Cardiac septum (tissue), 1 donor: ENCODE data around the gene WDR62. TPM values are rescaled to one million over a fixed set of nuclear protein-coding genes. Genes with fewer than 3 reads are reported as not detected.
"Not testable (repeated sequence)": the region's sequence is repeated elsewhere in the genome, so short reads cannot be mapped to it uniquely, and the experiment has no call there.

ENCODE experiments used
- DNase-seq: peaks from one replicate; pipeline ENCODE4 v3.0.0-alpha.2; 2020; ENCODE audit warnings: low spot score
- intact Hi-C: fragments of 100-400 bp; cut with DNase I; formaldehyde crosslinking; loops from one replicate; pipeline ENCODE4 v1.14.0; 2022
- total RNA-seq: library from RNA; stranded (reverse); fragmentation: NEBNext Ultra II Directional; extraction: Animal tissue kit (Norgen Biotek cat#: 25700); gene quantifications from one replicate; pipeline ENCODE4 v1.2.1, GENCODE V29; 2021
- donor health status: DM: no; HTN: no; CAD: no.

WDR62 gene
- total RNA-seq, 1 donor from 2014 or later, result 6.1 TPM

- DNase-seq, intact Hi-C loops: not testable (repeated sequence)
Observed at GRCh38 chr19:36068810-36069499, 14.3 kb downstream of the WDR62 start.

GRCh38 chr19:36072081-36072480, 17.4 kb downstream of the WDR62 start:
- intact Hi-C loops, result no loop called here
- no peak for DNase-seq

GRCh38 chr19:36073121-36073876, 18.6 kb downstream of the WDR62 start:
- intact Hi-C loops, result no loop called here
- no peak for DNase-seq

- intact Hi-C loops, result no loop called here
- no peak for DNase-seq
Observed at GRCh38 chr19:36079389-36079945, 24.8 kb downstream of the WDR62 start.

- intact Hi-C loops, result no loop called here
- DNase-seq, result no peak
Observed at GRCh38 chr19:36081385-36081784, 26.7 kb downstream of the WDR62 start.

- intact Hi-C loops, result no loop called here
- no peak for DNase-seq
Observed at GRCh38 chr19:36081894-36082293, 27.2 kb downstream of the WDR62 start.

- intact Hi-C loops, result no loop called here
Observed at GRCh38 chr19:36082916-36083315, 28.2 kb downstream of the WDR62 start.

GRCh38 chr19:36084231-36085009, 29.7 kb downstream of the WDR62 start:
- DNase-seq, result no peak
- intact Hi-C loops, result no loop called here

More at GRCh38 chr19:36082916-36083315, 28.2 kb downstream of the WDR62 start:
- DNase-seq, result no peak

GRCh38 chr19:36086326-36086725, 31.6 kb downstream of the WDR62 start:
- intact Hi-C loops, result no loop called here

GRCh38 chr19:36089847-36090246, 35.1 kb downstream of the WDR62 start:
- intact Hi-C loops, result no loop called here
- no peak for DNase-seq

More at GRCh38 chr19:36086326-36086725, 31.6 kb downstream of the WDR62 start:
- no peak for DNase-seq

- no peak for DNase-seq
- intact Hi-C loops, result no loop called here
Observed at GRCh38 chr19:36090910-36091695, 36.4 kb downstream of the WDR62 start.

- no peak for DNase-seq
- intact Hi-C loops, result no loop called here
Observed at GRCh38 chr19:36092566-36092965, 37.9 kb downstream of the WDR62 start.

- intact Hi-C loops, result no loop called here
- no peak for DNase-seq
Observed at GRCh38 chr19:36093146-36093662, 38.5 kb downstream of the WDR62 start.

GRCh38 chr19:36093687-36094086, 39.0 kb downstream of the WDR62 start:
- intact Hi-C loops, result no loop called here
- no peak for DNase-seq

- no peak for DNase-seq
- intact Hi-C loops, result no loop called here
Observed at GRCh38 chr19:36097036-36097435, 42.3 kb downstream of the WDR62 start.

- DNase-seq, result no peak
- intact Hi-C loops, result no loop called here
Observed at GRCh38 chr19:36099166-36099785, 44.6 kb downstream of the WDR62 start.

- peak; percentile 83 for DNase-seq
- intact Hi-C loops, result no loop called here
Observed at GRCh38 chr19:36100476-36100875, 45.8 kb downstream of the WDR62 start.

- intact Hi-C loops, result no loop called here
- DNase-seq, result no peak
Observed at GRCh38 chr19:36101550-36102327, 47.0 kb downstream of the WDR62 start.
